GM06990 (cell line): ENCODE measurements around the gene ACSL3.

Experiments
- DNase-seq: peaks from one replicate; pipeline ENCODE4 v3.0.0-alpha.2; 2011; ENCODE audit not compliant: insufficient read length; ENCODE audit errors: extremely low read depth
- H3K27me3 ChIP-seq: replicated peaks from 2 replicates; pipeline ENCODE4 v1.6.0; 2011; ENCODE audit warnings: low read length; ENCODE audit not compliant: control insufficient read depth, insufficient read depth
- H3K36me3 ChIP-seq: 2 replicates; pipeline ENCODE4 v1.5.1; 2011; ENCODE audit warnings: low read length; ENCODE audit not compliant: control insufficient read depth, insufficient read depth
- H3K4me3 ChIP-seq: replicated peaks from 2 replicates; pipeline ENCODE4 v1.5.1; 2011; ENCODE audit warnings: low read depth, mild to moderate bottlenecking, control low read depth, low read length
- CTCF ChIP-seq: IDR thresholded peaks from 2 replicates; pipeline ENCODE4 v1.5.1; 2011; ENCODE audit warnings: low read length, control low read depth, mild to moderate bottlenecking, inconsistent platforms; ENCODE audit not compliant: insufficient read depth, poor library complexity, severe bottlenecking

ACSL3 gene

DNA sequence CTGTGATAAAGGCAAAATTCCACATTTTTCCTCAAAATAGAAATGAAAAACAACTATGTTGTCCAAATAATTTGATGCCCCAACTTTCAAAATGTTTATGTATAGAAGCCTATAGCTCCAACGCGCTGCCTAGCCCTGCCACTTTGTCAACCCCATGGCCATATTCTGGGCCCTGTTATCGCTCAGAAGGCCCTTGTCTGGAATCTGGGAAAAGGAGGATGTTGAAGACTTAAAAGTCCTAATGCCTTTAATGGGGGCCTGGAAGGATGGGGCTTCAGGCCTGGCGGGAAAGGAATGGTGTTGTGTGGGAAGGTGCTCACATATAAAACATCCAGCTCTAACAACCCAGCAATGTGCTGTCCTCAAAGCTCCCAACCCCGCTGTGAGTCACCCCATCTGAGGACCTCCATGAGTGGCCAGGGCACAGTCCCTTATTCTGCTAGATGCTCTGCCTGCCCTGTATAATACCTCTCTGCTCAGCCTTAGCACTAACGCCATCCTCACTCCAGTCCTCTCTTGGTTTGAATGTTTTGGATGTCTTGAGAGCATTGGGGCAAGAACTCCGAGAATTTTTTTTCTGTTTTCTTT is 86.0 kb downstream of the ACSL3 start:
- Histone ChIP-seq H3K36me3 (no peaks in the 10 kb centered on the region), H3K4me3 (no peak overlapping the region), H3K27me3 (no peaks in the 10 kb centered on the region)
- DNase-seq, result no peak
- TF ChIP-seq CTCF, result no peak

- H3K4me3 ChIP-seq, result no peak overlapping the region
- no peak for DNase-seq
- H3K36me3 ChIP-seq, result no peaks in the 10 kb centered on the region
- no peak for TF ChIP-seq CTCF
- H3K27me3 ChIP-seq, result no peaks in the 10 kb centered on the region
Measured at GRCh38 chr2:222949073-222949472, 88.2 kb downstream of the ACSL3 start.

GRCh38 chr2:222949690-222950323 is 89.0 kb downstream of the ACSL3 start:
- Histone ChIP-seq H3K36me3 (no peaks in the 10 kb centered on the region), H3K4me3 (no peak overlapping the region), H3K27me3 (no peaks in the 10 kb centered on the region)
- TF ChIP-seq CTCF, result no peak
- DNase-seq, result no peak

GRCh38 chr2:222950638-222951285 is 89.9 kb downstream of the ACSL3 start:
- no peaks in the 10 kb centered on the region for H3K36me3 ChIP-seq
- no peaks in the 10 kb centered on the region for H3K27me3 ChIP-seq
- no peak overlapping the region for H3K4me3 ChIP-seq
- DNase-seq, result no peak
- TF ChIP-seq CTCF, result no peak

DNA sequence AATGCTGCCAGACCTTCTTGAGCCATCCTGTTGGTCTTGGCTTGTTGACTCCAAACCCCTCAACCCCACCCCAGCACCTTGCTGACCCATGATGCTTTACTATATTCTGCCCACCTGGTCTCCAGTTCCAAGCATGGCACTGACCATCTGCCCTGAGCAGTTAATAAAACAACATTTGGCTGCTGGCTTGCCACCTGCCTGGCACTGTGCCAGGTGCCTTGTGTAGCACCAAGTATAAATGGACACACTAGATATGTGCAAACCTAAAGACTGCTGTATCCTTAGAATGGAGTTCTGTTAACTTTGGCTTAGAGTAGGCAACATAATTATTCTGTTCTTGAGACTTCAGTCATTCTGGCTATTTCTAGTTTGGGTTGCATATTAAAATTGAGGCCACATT is 91.4 kb downstream of the ACSL3 start:
- Histone ChIP-seq H3K27me3 (no peaks in the 10 kb centered on the region), H3K36me3 (no peaks in the 10 kb centered on the region), H3K4me3 (no peak overlapping the region)
- no peak for TF ChIP-seq CTCF
- no peak for DNase-seq
